Activated T-cell treated with anti-CD3 and anti-CD28 coated beads for 1 hour (primary cell): ENCODE measurements around the gene AKAP8L.
"Not testable (repeated sequence)": the region's sequence is repeated elsewhere in the genome, so short reads cannot be mapped to it uniquely, and the experiment has no call there.

ENCODE experiments used
- DNase-seq: peaks from one replicate; pipeline ENCODE4 v3.0.0-alpha.2; 2020; ENCODE audit warnings: low read depth

Gene AKAP8L

DNA sequence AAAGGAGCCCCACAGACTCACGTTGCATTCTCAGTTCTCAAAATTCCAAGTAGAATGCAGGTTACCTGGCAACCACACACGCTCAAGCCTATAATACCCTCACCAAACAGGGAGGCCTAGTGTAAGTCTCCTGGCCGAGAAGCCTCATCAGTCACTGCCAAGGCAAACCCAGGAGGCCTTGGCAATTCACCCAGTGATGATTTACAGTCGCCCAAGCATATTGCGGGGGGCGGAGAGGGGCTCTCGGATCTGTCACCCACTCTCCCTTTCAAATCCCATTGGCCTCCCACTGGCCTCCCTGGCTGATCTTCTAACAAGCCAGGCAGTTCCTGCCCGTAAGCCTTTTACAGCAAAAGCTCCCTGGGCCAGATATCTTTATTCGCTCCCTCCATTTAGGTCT lies 1.1 kb downstream of the AKAP8L start:
- DNase-seq, result no peak

- DNase-seq, result no peak
Measured at GRCh38 chr19:15412832-15413231, 6.0 kb downstream of the AKAP8L start.

DNA sequence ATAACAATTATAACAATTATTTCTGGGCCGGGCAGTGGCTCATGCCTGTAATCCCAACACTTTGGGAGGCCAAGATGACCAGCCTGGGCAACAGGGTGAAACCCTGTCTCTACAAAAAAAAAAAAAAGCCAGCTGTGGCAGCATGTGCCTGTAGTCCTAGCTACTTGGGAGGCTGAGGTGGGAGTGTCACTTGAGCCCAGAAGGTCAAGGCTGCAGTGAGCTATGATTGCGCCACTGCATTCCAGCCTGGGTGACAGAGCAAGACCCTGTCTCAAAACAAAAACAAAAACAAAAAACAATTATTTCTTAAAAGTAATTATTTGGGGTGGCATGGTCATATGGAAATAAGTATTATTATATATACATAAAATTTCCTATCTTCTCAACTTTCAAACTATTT lies 7.4 kb downstream of the AKAP8L start:
- DNase-seq, result not testable (repeated sequence)

- no peak for DNase-seq
Measured at GRCh38 chr19:15404780-15405211, 14.0 kb downstream of the AKAP8L start.

DNA sequence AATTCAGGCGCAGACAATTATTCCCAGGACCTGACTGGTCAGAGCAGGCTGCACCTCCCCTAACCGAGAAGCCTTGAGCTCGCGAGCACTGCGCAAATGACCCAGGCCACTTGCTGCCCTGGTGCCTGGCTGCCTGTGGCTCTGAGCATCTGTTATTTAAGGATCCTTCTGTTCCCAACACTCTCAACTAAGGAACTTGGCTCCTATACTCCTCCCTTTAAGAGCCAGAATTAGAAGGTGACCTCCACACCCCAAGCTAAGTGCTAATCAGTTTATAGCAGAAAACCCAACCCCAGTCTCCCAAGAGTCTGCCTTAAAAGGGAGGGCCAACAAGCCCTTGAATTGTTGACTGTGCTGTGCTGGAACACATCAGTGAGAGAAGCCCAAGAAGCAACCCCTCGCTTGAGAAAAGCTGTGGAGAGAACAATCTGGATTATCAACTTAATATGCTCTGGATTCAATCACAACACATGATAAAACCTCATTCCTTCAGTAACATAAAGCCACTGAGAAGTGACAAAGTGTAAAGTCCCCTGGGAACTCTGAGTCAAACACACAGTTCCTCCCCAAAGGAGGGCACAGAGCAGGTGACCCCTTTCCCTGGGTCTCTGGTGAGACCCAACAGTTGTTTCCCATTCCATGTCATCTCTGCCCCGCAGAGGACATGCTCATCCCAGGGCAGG lies 14.6 kb downstream of the AKAP8L start:
- DNase-seq, result no peak

- no peak for DNase-seq
Measured at GRCh38 chr19:15403151-15403531, 15.6 kb downstream of the AKAP8L start.

DNA sequence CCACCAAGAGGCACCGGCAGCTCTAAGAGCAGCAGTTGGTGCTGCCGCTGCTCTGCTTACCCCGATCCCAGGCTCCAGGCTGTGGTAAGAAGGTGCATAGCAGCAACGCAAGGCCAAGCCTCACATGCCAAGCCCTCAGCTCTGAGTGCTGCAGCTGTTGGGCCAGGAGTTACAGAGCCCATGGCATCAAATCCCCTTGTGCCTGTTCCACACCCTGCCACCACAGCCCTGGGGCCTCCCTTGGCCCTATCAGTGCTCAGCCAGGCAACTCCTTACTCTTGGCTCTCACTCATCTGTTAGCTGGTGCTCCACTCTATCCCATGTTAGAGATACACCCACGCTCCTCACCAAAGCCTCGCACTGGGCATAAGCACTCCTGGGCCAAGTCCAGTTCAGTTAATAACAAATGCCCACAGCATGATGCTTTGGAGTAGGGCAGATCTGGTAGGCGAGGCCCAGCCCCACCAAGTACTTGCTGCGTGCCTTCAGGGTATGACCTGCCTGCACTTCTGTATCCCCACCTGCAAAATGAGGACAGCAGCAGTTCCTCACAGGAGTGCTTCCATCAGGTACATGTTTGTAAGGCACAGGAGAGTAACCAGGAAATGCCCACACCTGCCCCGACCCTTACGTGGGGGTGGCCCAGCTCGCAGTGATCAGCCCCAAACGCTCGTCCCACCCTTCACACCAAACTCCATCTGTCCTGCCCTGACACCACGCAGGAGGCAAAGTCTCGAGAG lies 16.2 kb downstream of the AKAP8L start:
- DNase-seq, result no peak

GRCh38 chr19:15401397-15401710 lies 17.4 kb downstream of the AKAP8L start:
- no peak for DNase-seq

DNA sequence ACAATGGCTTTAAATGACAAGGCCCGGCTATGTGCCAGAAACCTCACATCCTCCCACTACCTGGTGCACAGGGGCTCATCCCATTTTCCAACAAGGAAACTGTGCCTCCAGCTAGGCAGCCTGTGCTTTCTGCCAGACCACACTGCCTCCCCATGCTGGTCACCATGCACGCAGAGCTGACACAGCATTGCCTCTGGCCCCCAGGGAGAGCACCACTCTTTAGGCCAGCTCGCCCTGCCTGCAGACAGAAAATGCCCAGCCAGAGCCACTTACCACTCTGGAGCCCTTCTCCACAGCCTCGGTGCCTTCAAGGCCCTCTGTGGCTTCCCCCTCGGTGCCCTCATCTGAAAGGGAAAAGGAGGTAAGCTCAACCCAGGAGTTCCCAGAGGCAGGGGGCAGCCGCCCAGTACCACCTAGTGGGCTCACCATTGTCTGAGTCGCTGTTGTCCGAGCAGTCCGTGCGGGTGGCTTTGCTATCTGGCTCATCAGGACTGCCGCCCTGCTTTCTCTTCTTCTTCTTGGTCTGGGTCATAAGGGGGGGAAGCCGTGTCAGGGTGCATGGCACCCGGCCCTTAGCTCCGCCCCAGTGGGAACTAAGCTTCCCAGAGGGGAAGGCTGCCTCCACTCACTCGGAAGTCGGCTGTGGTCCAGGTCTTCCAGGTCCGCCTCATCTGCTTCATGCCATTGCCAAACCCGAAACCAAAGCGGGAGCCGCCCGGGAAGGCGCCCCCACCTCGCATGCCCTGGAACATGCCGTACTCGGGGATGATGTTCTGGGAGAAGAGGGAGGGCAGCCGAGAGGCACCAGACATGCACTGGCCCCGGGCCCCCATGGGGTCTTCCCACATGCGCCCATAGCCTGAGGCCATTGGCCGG lies 18.0 kb downstream of the AKAP8L start:
- no peak for DNase-seq

DNA sequence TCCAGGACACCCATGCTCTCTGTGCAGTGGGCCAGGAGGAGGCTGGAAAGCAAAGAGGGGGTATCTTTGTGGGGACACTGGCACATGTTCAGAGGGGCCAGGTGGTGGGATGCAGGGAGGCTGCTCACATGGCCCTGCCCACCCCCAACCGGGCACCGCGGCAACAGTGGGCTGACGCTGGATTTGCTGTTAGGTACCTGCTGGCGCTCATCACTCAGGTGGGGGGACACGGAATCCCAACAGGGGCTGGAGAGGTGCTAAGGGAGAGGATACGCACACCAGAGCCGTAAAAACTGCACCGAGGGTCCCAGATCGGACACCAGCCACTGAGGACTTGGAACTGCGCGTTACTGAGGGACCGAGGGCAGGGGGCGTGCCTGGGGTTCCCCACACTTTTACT lies 19.2 kb downstream of the AKAP8L start:
- DNase-seq, result no peak

DNA sequence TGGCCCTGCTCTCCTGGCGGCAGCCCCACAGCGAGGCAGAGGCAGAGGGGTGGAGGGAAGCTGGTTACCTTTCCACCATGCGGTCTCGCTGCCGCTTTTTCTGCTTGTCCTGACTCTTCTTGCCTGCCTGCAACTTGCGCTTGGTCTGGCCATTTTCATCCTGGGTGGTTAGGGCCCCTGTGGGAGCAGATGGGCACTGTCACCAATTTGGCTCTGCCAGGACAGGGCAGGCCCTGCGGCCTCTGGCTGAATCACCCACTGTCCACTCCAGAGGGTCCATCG lies 19.6 kb downstream of the AKAP8L start:
- DNase-seq, result no peak

DNA sequence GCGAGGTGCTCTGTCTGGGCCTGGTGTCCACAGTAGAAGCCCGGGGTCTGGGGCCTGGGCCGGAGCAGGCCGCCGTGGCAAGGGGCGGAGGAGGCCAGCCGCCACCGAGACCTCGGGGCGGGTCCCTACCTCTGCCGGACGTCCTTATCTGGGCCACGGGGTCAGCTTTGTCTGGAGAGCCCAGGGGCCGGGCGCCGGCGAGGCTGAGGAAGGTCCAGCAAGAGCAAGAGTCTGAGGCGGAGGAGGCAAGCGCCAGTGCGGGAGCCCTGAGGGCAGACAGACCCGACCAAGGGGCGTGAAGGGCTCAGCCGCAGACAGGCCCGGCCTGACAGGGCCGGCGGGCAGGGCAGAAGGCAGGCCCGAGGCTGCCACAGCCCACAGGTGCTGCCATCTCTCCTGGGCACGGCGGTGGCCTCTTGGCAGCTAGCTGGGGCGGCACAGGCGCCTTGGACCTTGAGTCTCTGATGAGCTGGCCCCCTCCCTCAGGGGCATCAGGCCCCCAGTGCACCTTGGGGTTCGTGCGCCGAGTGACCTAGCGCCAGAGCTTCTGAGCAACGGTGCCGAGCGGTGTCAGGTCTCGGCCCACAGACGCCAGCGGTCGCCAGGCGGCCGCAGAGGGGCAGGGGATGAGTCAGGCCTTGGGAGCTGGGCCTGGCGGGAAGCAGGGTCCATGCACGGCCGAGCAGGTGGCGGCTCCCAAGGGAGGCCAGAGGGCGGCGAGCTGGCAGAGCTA lies 20.1 kb downstream of the AKAP8L start:
- no peak for DNase-seq

DNA sequence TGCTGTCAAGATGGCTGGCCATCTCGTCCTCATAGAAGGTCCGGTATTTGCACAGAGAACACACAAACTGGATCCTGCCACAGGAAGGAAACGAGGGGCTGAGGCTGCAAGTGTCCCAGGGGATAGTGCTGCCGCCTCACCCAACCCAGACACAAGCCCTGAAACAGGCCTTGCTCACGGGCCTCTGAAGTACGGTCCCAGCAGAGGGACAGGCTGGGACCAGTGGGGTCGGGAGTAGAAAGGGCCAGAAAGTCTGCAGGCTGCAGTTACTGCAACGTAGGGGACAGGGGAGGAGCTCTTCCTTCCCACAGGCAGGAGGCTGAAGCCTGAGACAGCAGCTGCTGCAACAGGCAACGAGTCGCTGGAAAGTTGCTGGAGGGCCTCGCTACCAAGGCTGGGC lies 21.0 kb downstream of the AKAP8L start:
- no peak for DNase-seq

DNA sequence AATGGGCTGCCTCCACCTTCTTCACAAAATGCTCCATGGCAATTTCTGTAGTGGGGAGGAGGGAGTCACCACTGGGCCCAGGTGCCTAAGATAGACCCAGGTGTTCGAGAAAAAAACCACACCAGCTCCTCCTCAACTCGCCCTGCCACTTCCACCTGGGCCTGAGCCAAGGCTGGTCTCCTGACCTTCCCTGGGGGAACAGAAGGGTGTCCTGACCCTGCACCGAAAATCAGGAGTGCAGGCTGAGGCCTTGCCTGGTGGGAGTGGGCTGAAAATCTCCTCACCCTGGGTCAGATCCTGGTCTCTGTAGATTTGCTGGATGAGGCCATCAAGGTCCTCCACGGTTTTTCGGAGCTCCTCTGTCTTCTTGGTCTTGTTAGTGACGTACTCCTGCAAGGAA lies 21.6 kb downstream of the AKAP8L start:
- DNase-seq, result no peak

GRCh38 chr19:15396436-15396835 lies 22.4 kb downstream of the AKAP8L start:
- DNase-seq, result no peak

GRCh38 chr19:15395251-15395650 lies 23.5 kb downstream of the AKAP8L start:
- not testable (repeated sequence) for DNase-seq

DNA sequence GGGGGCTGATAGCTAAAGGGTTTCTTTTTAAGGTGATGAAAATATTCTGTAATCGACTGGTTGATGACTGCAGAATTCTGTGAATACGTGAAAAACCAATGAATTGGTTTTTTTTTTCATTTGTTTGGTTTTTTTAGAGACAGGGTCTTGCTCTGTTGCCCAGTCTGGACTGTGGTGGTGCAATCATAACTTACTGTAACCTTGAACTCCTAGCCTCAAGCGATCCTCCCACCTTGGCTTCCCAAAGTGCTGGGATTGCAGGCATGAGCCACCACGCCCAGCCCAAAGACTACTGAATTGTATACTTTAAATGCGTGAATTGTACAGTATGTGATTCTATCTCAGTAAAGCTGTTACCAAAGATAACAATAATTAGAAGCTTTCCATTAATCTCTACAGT lies 24.4 kb downstream of the AKAP8L start:
- DNase-seq, result no peak

DNA sequence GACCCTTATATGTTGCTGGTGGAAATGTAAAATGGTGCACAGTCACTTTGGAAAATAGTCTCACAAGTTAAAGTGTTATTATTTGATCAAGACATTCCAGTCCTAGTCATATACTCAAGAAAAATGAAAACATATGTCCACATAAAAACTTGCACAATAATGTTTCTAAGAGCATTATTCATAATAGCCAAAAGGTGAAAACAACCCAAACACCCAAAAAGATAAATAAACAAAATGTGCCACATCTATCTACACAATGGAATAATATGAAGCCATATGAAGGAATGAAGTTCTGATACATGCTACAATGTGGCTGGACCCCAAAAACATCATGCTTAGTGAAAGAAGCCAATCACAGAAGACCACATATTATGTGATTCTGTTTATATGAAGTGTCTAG lies 24.8 kb downstream of the AKAP8L start:
- no peak for DNase-seq

GRCh38 chr19:15390814-15391213 lies 28.0 kb downstream of the AKAP8L start:
- no peak for DNase-seq

GRCh38 chr19:15381864-15382263 lies 36.9 kb downstream of the AKAP8L start:
- no peak for DNase-seq

- no peak for DNase-seq
Measured at GRCh38 chr19:15381429-15381828, 37.4 kb downstream of the AKAP8L start.

DNA sequence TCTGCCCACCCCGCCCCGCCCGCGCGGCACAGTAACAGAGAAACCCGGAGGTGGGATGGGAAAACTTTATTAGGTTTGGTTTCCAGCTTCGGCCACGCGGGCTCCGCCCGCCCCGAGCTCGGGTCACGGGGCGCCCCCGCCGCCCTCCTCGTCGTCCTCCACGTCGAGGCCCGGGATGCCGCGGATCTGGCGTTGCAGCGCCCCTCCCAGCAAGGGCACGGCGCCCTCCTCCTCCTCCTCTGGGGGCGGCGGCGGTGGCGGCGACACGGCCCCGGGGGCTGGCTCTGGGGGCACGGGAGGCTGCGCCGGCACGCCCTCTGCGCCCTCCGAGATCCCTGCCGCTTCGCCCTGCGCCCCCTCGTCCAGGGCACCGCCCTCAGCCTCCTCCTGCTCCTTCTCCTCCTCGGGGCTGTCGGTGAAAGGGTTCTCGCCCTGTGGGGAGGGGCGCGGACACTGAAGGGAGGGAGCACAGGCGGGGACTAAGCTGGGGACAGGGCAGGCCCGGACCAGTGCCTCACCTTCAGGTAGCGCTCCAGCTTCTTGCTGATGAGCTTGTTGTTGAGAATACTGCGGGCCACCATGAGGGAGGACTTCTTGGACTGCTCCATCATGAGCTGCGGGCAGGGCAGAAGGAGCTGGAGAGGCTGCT lies 38.7 kb downstream of the AKAP8L start:
- DNase-seq, result no peak
